H1 (cell line): ENCODE data around the gene PCDH7. TPM values are rescaled to one million over a fixed set of nuclear protein-coding genes. Genes with fewer than 3 reads are reported as not detected.

Source experiments
- CTCF ChIA-PET: fragments of 300-600 bp; sonication (Branson Sonifier 250); formaldehyde crosslinking; loops from one replicate; lab custom pipeline; 2021; ENCODE audit not compliant: partially characterized antibody; lab: Charles Lee
- POLR2A ChIA-PET: fragments of 300-600 bp; sonication (Branson Sonifier 250); formaldehyde crosslinking; loops from one replicate; lab custom pipeline; 2021; ENCODE audit warnings: inconsistent platforms; ENCODE audit not compliant: partially characterized antibody; lab: Charles Lee
- DNase-seq, 2 experiments: peaks; one replicate each; pipeline versions ENCODE4 v3.0.0 to v3.0.0-alpha.2; 2010 to 2022; ENCODE audit warnings: low spot score in 2 of 2, low read depth in 1 of 2, mixed read lengths in 1 of 2
- FAIRE-seq: peaks from 2 replicates; lab custom pipeline; 2011; peaks lifted over from hg19 to GRCh38; lab: Jason Lieb, UNC
- H2AFZ ChIP-seq: 2 replicates; pipeline ENCODE4 v1.8.1; 2012; ENCODE audit warnings: low read length, inconsistent platforms
- H2AK5ac ChIP-seq: 2 replicates; pipeline ENCODE4 v1.6.1; 2013; ENCODE audit warnings: low read depth, low read length
- H2BK120ac ChIP-seq: replicated peaks from 2 replicates; pipeline ENCODE3; 2013; ENCODE audit warnings: low read depth, low read length, inconsistent platforms
- H2BK12ac ChIP-seq: 2 replicates; pipeline ENCODE4 v1.6.1; 2013; ENCODE audit warnings: low read depth, low read length
- H2BK15ac ChIP-seq: 2 replicates; pipeline ENCODE4 v1.6.1; 2013; ENCODE audit warnings: low read length
- H2BK20ac ChIP-seq: 2 replicates; pipeline ENCODE4 v1.6.1; 2013; ENCODE audit warnings: low read length
- H2BK5ac ChIP-seq: 2 replicates; pipeline ENCODE4 v1.6.1; 2013; ENCODE audit warnings: low read depth, low read length
- H3K14ac ChIP-seq: 2 replicates; pipeline ENCODE4 v1.6.1; 2013; ENCODE audit warnings: inconsistent platforms; ENCODE audit not compliant: insufficient read length
- H3K18ac ChIP-seq: 2 replicates; pipeline ENCODE4 v1.6.1; 2013; ENCODE audit warnings: low read length; ENCODE audit errors: extremely low read depth
- H3K23ac ChIP-seq: 2 replicates; pipeline ENCODE4 v1.6.1; 2013; ENCODE audit warnings: inconsistent platforms; ENCODE audit not compliant: insufficient read length
- H3K23me2 ChIP-seq: 2 replicates; pipeline ENCODE4 v1.6.1; 2013; ENCODE audit warnings: low read depth, low read length
- H3K27ac ChIP-seq: 2 replicates; pipeline ENCODE4 v1.6.1; 2011; ENCODE audit warnings: low read depth, low read length, inconsistent platforms
- H3K27me3 ChIP-seq, 4 experiments: replicated peaks in 1 of 4; 1 replicate in 1 of 4; 2 replicates in 3 of 4; pipeline versions ENCODE4 v1.6.1 to v1.8.1; 2011 to 2013; ENCODE audit warnings: low read length in 3 of 4, mild to moderate bottlenecking in 3 of 4, inconsistent platforms in 2 of 4, mixed read lengths in 2 of 4, moderate library complexity in 1 of 4; ENCODE audit not compliant: control insufficient read depth in 3 of 4, insufficient read depth in 3 of 4; ENCODE audit errors: extremely low read depth in 1 of 4
- H3K36me3 ChIP-seq, 4 experiments: 2 replicates each; pipeline versions ENCODE4 v1.6.1 to v1.8.1; 2011 to 2013; ENCODE audit warnings: mild to moderate bottlenecking in 4 of 4, low read length in 3 of 4, moderate library complexity in 2 of 4, control low read depth in 1 of 4, inconsistent platforms in 1 of 4; ENCODE audit not compliant: insufficient read depth in 4 of 4, control insufficient read depth in 2 of 4
- H3K4ac ChIP-seq: replicated peaks from 2 replicates; pipeline ENCODE3; 2013; ENCODE audit warnings: low read length, low read depth, mixed read lengths, inconsistent platforms; ENCODE audit not compliant: insufficient read length
- H3K4me1 ChIP-seq, 4 experiments: replicated peaks in 1 of 4; 1 replicate in 1 of 4; 2 replicates in 3 of 4; pipeline versions ENCODE4 v1.6.1 to v1.8.1; 2011 to 2013; ENCODE audit warnings: low read length in 3 of 4, inconsistent platforms in 2 of 4, mixed read lengths in 1 of 4; ENCODE audit not compliant: insufficient read depth in 4 of 4, control insufficient read depth in 3 of 4
- H3K4me2 ChIP-seq, 2 experiments: 2 replicates each; pipeline versions ENCODE4 v1.6.1 to v1.8.1; 2011 to 2013; ENCODE audit warnings: low read depth in 2 of 2, low read length in 2 of 2, control low read depth in 1 of 2, inconsistent platforms in 1 of 2, mild to moderate bottlenecking in 1 of 2; ENCODE audit not compliant: insufficient read depth in 1 of 2
- H3K4me3 ChIP-seq, 4 experiments: fragments of 200-600, 300-600 bp in 1 of 4; sonication (generic), shearing (Covaris generic), sonication (Bioruptor Twin) in 1 of 4; 2 replicates each; pipeline versions ENCODE4 v1.5.1 to v1.8.1; 2011 to 2016; ENCODE audit warnings: low read length in 4 of 4, low read depth in 3 of 4, control low read depth in 2 of 4, inconsistent platforms in 2 of 4, mild to moderate bottlenecking in 2 of 4, mixed read lengths in 1 of 4, moderate library complexity in 1 of 4; ENCODE audit not compliant: insufficient read depth in 2 of 4; ENCODE audit errors: extremely low read depth in 1 of 4
- H3K56ac ChIP-seq: replicated peaks from 2 replicates; pipeline ENCODE3; 2013; ENCODE audit warnings: low read depth, mild to moderate bottlenecking, mixed read lengths, low read length, inconsistent platforms; ENCODE audit not compliant: insufficient read length
- H3K79me1 ChIP-seq: 2 replicates; pipeline ENCODE4 v1.6.1; 2013; ENCODE audit warnings: low read depth, low read length, control low read depth
- H3K79me2 ChIP-seq, 2 experiments: 2 replicates each; pipeline versions ENCODE4 v1.6.1 to v1.8.1; 2012 to 2013; ENCODE audit warnings: low read length in 2 of 2, mild to moderate bottlenecking in 2 of 2, inconsistent platforms in 1 of 2; ENCODE audit not compliant: insufficient read depth in 2 of 2, control insufficient read depth in 1 of 2
- H3K9ac ChIP-seq, 4 experiments: replicated peaks in 1 of 4; 1 replicate in 1 of 4; 2 replicates in 3 of 4; pipeline versions ENCODE4 v1.6.1 to v1.8.1; 2011 to 2013; ENCODE audit warnings: low read depth in 3 of 4, low read length in 3 of 4, control low read depth in 2 of 4, mild to moderate bottlenecking in 2 of 4, moderate library complexity in 2 of 4, inconsistent platforms in 1 of 4; ENCODE audit errors: extremely low read depth in 1 of 4
- H3K9me3 ChIP-seq, 2 experiments: 2 replicates each; pipeline versions ENCODE4 v1.6.1 to v1.8.1; 2012 to 2013; ENCODE audit warnings: mild to moderate bottlenecking in 2 of 2, moderate library complexity in 2 of 2, control low read depth in 1 of 2, inconsistent platforms in 1 of 2, low read depth in 1 of 2, low read length in 1 of 2, mixed read lengths in 1 of 2; ENCODE audit not compliant: insufficient read depth in 2 of 2
- H4K20me1 ChIP-seq, 2 experiments: replicated peaks in 1 of 2; 2 replicates each; pipeline versions ENCODE3 to v1.8.1; 2011 to 2013; ENCODE audit warnings: inconsistent platforms in 2 of 2, low read length in 2 of 2, mild to moderate bottlenecking in 1 of 2; ENCODE audit not compliant: insufficient read depth in 2 of 2, control insufficient read depth in 1 of 2
- H4K5ac ChIP-seq: 2 replicates; pipeline ENCODE4 v1.6.1; 2013; ENCODE audit warnings: low read length, low read depth, mixed read lengths, inconsistent platforms; ENCODE audit not compliant: insufficient read length
- H4K8ac ChIP-seq: 2 replicates; pipeline ENCODE4 v1.8.0; 2013; ENCODE audit warnings: mild to moderate bottlenecking, moderate library complexity, low read length, inconsistent platforms; ENCODE audit not compliant: insufficient read depth; ENCODE audit errors: extremely low read depth
- H4K91ac ChIP-seq: replicated peaks from 2 replicates; pipeline ENCODE3; 2013; ENCODE audit warnings: low read length, mixed read lengths, inconsistent platforms; ENCODE audit not compliant: insufficient read length
- CTBP2 ChIP-seq: IDR thresholded peaks from 2 replicates; pipeline ENCODE4 v1.7.0; 2011; ENCODE audit warnings: borderline replicate concordance, mild to moderate bottlenecking, moderate library complexity, mixed read lengths, low read length; ENCODE audit not compliant: insufficient read depth, insufficient read length
- GABPA ChIP-seq: IDR thresholded peaks from 2 replicates; pipeline ENCODE4 v1.6.1; 2011; ENCODE audit warnings: mild to moderate bottlenecking, low read length, moderate library complexity, borderline replicate concordance; ENCODE audit not compliant: insufficient read depth
- GTF2F1 ChIP-seq: IDR thresholded peaks from 2 replicates; pipeline ENCODE4 v1.6.1; 2012; ENCODE audit warnings: low read depth, low read length, improper control_type of control experiment, borderline replicate concordance
- RAD21 ChIP-seq, 2 experiments: IDR thresholded peaks in 1 of 2; conservative IDR thresholded peaks in 1 of 2; 2 replicates each; pipeline ENCODE4 v1.6.1; 2011; ENCODE audit warnings: low read depth in 2 of 2, low read length in 2 of 2, improper control_type of control experiment in 1 of 2, inconsistent platforms in 1 of 2, mild to moderate bottlenecking in 1 of 2, moderate library complexity in 1 of 2
- SAP30 ChIP-seq: fragments of 300-600 bp; sonication (generic); IDR thresholded peaks from 2 replicates; pipeline ENCODE4 v1.7.1; 2012; ENCODE audit warnings: low read length, moderate library complexity, mild to moderate bottlenecking, inconsistent platforms; ENCODE audit not compliant: insufficient read depth, insufficient replicate concordance
- TAF1 ChIP-seq: IDR thresholded peaks from 2 replicates; pipeline ENCODE4 v1.6.1; 2011; ENCODE audit warnings: mild to moderate bottlenecking, low read depth, low read length
- WGBS, 2 experiments: shearing (Covaris generic) in 1 of 2; methylation state at CpG; one replicate each; pipeline versions ENCODE4 v1.1.6 to v1.1.7; 2013 to 2015; ENCODE audit warnings: low lambda C conversion rate in 2 of 2, mixed read lengths in 2 of 2, inconsistent platforms in 1 of 2, low coverage in 1 of 2, missing lambda C conversion rate in 1 of 2; ENCODE audit not compliant: insufficient replicate concordance in 2 of 2, insufficient coverage in 1 of 2, insufficient read length in 1 of 2; ENCODE audit errors: extremely low coverage in 1 of 2, missing lambda C conversion rate in 1 of 2; 5-methylcytosine and 5-hydroxymethylcytosine counted together
- polyA plus RNA-seq, 7 experiments: library from polyadenylated mRNA; depleted of rRNA in 3 of 7; stranded (reverse) in 5 of 7; unstranded in 2 of 7; fragments of >200 nt in 5 of 7; fragments of 200-250 nt in 2 of 7; gene quantifications; 1 replicate in 5 of 7; 2 replicates in 1 of 7; 4 replicates in 1 of 7; pipeline versions ENCODE4 v1.2.1 to v1.2.3, GENCODE V29; 2011 to 2013; ENCODE audit warnings: missing spikeins in 2 of 7, mixed read lengths in 2 of 7
- total RNA-seq: library from RNA; stranded (reverse); fragmentation: NEBNext Ultra II Directional; extraction: Animal tissue kit (Norgen Biotek cat#: 25700); gene quantifications from 2 replicates; pipeline ENCODE4 v1.2.1, GENCODE V29; 2021
- TF ChIP-seq, protein P1 (sequence below): IDR thresholded peaks from 2 replicates; pipeline ENCODE4 v1.6.1; 2012; ENCODE audit warnings: inconsistent platforms
- TF ChIP-seq, protein P2 (sequence below): IDR thresholded peaks from 2 replicates; pipeline ENCODE4 v1.6.1; 2012; ENCODE audit warnings: low read length, inconsistent platforms

Gene PCDH7
- total and polyA plus RNA-seq, 2 of the 8 experiments (the other 6 are each of a cell fraction or from before 2014, with no cell fraction given), result 3.1 to 6.1 TPM

DNA sequence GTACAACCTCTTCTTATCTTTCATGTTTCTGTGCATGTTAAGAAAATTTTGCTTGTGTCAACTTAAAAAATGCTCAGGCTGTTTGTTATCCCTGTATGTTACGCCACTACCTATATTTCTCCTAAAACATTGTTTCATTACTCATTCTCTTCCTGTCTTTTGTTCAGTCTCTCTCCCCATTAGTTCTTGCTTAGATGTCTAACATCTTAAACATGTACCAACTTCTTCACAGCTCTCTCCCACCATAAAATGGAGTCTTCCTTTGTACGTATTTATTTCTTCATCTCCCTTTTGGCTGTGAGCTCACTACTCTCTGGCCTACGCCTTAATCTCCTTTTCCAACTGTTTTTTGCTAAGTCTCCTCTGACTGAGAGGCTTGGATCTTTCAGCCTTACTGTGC is 36.4 kb downstream of the PCDH7 start:
- H3K79me1 ChIP-seq, result no peaks in the 10 kb centered on the region
- no peak overlapping the region for H2AK5ac ChIP-seq
- no peaks in the 10 kb centered on the region for H3K36me3 ChIP-seq
- H2BK120ac ChIP-seq, result no peak overlapping the region
- DNase-seq (no peak), FAIRE-seq (no peak)
- no peak overlapping the region for H4K8ac ChIP-seq
- H4K5ac ChIP-seq, result no peak overlapping the region
- no peak overlapping the region for H2BK20ac ChIP-seq
- no peak overlapping the region for H3K56ac ChIP-seq
- no peaks in the 10 kb centered on the region for H3K23me2 ChIP-seq
- H3K4me3 ChIP-seq, result no peak overlapping the region
- POLR2A ChIA-PET, result no interaction called here
- CTCF ChIA-PET, result interaction anchor here (1.1 kb wide), 1 partner anchor 10 kb away, joined by 3 read pairs; no protein-coding TSS in a partner anchor
- 94% methylated on average over 3 of the region's 3 CpGs; no CpG with 5 or more reads in 1 of the 2 experiments for WGBS, 2 experiments
- no peak overlapping the region for H2AFZ ChIP-seq
- H4K20me1 ChIP-seq, result no peaks in the 10 kb centered on the region
- H3K79me2 ChIP-seq, result no peaks in the 10 kb centered on the region
- no peak overlapping the region for H3K27ac ChIP-seq
- H3K4me1 ChIP-seq, result no peaks in the 10 kb centered on the region
- H3K23ac ChIP-seq, result no peak overlapping the region
- H3K27me3 ChIP-seq, result no peaks in the 10 kb centered on the region
- no peak overlapping the region for H2BK12ac ChIP-seq
- H3K4ac ChIP-seq, result no peak overlapping the region
- no peak overlapping the region for H3K14ac ChIP-seq
- H3K9ac ChIP-seq, result no peak overlapping the region
- H4K91ac ChIP-seq, result no peak overlapping the region
- no peak overlapping the region for H2BK5ac ChIP-seq
- H3K4me2 ChIP-seq, result no peak overlapping the region
- H3K9me3 ChIP-seq, result no peaks in the 10 kb centered on the region
- H3K18ac ChIP-seq, result no peak overlapping the region
- H2BK15ac ChIP-seq, result no peak overlapping the region
- TF ChIP-seq TAF1 (no peak), GTF2F1 (no peak), SAP30 (no peak), RAD21 (IDR thresholded peaks at IDR 0.05 in 1 of 2, conservative IDR thresholded peaks at IDR 0.05 in 1 of 2; ENCODE audit: low read depth in 2 of 2, low read length in 2 of 2) (no peak), CTBP2 (no peak), GABPA (no peak)
- TF ChIP-seq, protein P1, sequence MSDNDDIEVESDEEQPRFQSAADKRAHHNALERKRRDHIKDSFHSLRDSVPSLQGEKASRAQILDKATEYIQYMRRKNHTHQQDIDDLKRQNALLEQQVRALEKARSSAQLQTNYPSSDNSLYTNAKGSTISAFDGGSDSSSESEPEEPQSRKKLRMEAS, result no peak
- TF ChIP-seq, protein P2, sequence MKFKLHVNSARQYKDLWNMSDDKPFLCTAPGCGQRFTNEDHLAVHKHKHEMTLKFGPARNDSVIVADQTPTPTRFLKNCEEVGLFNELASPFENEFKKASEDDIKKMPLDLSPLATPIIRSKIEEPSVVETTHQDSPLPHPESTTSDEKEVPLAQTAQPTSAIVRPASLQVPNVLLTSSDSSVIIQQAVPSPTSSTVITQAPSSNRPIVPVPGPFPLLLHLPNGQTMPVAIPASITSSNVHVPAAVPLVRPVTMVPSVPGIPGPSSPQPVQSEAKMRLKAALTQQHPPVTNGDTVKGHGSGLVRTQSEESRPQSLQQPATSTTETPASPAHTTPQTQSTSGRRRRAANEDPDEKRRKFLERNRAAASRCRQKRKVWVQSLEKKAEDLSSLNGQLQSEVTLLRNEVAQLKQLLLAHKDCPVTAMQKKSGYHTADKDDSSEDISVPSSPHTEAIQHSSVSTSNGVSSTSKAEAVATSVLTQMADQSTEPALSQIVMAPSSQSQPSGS, result no peak
